Adrenal gland (tissue), 5 donors: ENCODE measurements around the gene DACT1.

Source experiments
- POLR2A ChIP-seq, 2 donors: fragments of 450-650 bp; IDR thresholded peaks; one replicate each; pipeline ENCODE4 v1.6.1; 2017; ENCODE audit warnings: antibody characterized with exemption in 2 of 2, mild to moderate bottlenecking in 2 of 2, moderate library complexity in 1 of 2
- TF ChIP-seq, protein P1 (sequence below), 6 experiments: fragments of 450-650 bp in 4 of 6; fragments of 200-600 bp in 2 of 6; sonication (generic) in 1 of 6; IDR thresholded peaks; 1 replicate in 5 of 6; 2 replicates in 1 of 6; pipeline versions ENCODE4 v1.5.1 to v1.8.0; 2016 to 2021; ENCODE audit warnings: antibody characterized with exemption in 6 of 6, mild to moderate bottlenecking in 2 of 6, moderate library complexity in 1 of 6
- donor health status: DM: no; HTN: no; CAD: no.

DNA sequence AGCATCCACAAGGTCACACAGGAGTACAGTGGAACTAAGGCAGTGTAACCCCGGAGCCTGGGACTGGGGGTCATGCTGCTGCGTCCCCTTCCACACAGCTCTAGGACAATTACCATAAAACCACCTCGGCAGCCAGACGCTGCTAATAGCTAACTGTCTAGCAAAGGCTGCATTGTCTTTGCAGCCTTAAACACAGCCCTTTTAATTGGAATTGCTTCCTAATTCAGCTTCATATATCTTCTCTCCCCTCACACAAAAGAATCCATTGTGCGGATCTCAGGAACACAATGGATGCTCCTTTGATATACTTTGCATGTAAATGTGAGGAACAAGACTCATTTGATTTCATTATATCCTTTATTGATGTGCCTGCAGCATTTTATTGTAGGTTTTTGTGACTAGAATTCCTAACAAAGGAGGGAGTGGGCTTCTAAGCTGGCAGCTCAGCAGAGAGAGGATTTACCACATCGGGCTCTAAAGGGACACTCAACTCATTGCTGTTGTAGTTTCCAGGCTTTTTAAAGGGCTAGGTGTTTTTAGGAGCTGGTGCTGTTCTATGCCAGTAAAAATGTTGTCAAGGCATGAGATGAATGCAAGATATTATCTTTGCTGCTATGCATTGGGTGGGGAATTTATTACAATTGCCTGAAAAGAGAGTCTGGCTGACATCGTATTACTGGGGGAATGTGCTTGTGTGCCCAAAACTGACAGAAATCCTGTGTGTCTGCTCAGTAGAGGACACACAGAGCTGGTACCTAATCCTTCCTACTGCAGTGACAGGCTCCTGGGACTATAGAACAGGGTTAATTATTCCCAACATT lies 30.4 kb upstream of the DACT1 start:
- TF ChIP-seq POLR2A (IDR thresholded peaks at IDR 0.05), result no peak
- TF ChIP-seq, protein P1, sequence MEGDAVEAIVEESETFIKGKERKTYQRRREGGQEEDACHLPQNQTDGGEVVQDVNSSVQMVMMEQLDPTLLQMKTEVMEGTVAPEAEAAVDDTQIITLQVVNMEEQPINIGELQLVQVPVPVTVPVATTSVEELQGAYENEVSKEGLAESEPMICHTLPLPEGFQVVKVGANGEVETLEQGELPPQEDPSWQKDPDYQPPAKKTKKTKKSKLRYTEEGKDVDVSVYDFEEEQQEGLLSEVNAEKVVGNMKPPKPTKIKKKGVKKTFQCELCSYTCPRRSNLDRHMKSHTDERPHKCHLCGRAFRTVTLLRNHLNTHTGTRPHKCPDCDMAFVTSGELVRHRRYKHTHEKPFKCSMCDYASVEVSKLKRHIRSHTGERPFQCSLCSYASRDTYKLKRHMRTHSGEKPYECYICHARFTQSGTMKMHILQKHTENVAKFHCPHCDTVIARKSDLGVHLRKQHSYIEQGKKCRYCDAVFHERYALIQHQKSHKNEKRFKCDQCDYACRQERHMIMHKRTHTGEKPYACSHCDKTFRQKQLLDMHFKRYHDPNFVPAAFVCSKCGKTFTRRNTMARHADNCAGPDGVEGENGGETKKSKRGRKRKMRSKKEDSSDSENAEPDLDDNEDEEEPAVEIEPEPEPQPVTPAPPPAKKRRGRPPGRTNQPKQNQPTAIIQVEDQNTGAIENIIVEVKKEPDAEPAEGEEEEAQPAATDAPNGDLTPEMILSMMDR (IDR thresholded peaks at IDR 0.05), result no peak
